GM21423 (cell line): ENCODE results near the gene SAP30.

ENCODE experiments used
- ATAC-seq: cut with Tn5 transposase; IDR thresholded peaks from one replicate; pipeline ENCODE4 v1.9.1; 2021; ENCODE audit warnings: mild to moderate bottlenecking, moderate library complexity; ENCODE audit not compliant: unreplicated experiment

SAP30 gene

DNA sequence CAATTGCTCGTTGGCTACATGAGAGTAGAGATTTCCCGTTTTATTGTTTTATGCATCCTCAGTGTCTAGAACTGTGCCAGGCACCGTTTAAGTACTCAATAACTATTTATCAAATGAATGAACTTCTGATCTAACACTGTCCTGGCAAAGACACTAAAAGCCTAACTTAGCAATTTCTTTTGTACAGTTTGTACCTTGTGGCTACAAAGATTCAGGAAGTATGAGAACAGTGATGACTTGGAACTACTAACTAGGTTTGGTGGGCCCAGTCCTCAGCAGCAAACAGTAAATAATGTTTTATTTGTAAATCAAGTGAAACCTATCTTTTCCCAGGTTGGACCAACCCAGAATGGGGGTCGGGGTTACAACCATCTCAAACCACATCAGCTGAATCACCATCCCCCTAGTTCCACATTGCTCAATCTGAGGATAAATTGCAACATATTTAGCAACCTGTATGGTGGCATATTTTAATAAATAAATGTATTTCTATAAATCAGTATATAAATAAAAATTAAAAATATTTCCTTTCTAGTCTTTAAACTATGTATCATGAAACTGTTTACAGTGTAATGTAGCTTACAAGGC, 40.4 kb downstream of the SAP30 start:
- ATAC-seq: no peak

DNA sequence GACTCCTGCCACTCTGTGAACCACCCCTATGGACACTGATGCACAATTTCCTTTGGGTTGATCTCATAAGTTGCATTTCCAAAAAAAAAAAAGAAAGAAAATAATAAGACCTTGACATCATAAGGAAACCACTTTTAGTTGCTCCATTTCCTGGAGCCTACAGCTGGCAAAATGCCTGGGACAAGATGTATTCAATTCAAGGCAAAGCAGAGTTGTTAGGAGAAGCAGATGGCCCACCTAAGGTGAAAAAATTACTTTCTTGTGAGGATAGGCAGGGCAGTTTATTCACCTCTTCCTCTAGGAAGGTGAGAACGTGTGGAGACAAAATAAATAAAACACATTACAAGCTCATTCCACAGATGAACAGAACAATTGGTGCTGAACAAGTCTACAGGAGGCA, 42.3 kb downstream of the SAP30 start:
- ATAC-seq: no peak

DNA sequence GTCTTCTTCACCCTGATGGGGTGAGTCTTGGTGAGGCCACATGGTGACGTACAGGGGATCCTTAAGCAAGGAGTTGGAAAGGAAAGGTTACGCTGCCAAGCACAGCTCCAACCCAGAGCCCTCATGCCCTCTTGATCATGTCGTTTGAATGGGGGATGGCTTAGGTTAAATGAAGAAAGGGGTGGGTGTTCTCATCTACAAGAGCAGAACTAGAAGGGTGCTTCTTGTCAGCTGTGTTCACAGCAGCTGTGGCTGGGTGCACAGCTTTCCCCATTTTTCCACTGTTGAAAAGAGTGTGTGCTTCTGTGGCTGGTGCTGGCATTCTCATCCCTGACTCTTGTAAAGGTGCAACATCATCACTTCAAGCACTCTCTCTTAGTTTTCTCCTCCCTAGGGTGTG, 43.7 kb downstream of the SAP30 start:
- no peak for ATAC-seq

DNA sequence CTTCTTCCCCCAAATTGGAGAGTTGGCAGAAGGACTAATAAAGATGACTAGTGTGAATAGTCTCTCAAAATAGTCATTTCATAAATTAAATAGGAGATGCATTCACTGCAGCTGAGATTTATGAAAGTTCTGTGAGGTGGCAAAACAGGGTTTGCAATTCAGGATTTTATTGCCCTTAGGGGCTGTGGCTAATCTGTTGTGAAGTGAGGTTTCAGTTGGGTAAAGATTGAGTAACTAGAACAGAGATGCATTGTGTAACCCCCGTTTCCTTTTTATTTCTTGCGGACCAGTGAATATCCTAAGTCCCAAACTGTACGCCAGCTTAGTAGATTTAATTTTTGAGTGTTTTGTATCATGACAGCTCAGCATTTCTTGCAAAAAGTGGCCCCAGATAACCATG, 44.3 kb downstream of the SAP30 start:
- no peak for ATAC-seq

DNA sequence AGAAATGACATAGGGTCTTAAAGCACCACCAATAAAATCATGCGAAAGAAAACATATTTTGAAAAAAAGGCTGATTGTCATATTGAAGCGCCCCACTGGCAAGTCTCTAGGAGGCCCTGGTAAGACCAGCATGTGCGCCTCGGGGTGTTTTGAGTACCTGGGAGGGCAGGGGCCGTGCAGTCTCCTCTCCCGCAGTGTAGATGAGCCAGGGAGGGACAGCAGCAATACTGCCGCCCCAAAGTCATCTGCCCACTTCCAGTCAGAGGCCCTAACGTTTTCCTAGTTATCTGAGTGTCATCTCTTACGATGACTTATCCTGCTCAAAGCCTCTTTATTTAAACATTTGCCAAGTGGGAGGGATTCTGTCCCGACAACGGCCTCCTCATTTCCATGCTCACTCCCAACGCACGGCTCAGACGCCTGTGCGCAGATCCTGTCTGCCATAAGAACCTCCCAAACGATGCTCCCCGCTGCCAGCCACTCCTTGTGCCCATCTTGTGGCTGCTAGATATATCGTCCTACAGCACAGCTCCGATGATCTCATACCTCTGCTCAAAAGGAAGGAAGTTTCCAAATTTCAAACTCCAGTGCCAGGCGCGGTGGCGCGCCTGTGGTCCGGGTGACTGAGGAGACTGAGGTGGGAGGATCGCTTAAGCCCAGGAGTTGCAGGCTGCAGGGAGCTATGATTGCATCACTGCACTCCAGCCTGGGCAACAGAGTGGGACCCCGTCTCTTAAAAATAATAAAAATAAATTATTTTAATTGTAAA, 45.3 kb downstream of the SAP30 start:
- ATAC-seq: no peak

GRCh38 chr4:173417833-173418232, 47.1 kb downstream of the SAP30 start:
- no peak for ATAC-seq

DNA sequence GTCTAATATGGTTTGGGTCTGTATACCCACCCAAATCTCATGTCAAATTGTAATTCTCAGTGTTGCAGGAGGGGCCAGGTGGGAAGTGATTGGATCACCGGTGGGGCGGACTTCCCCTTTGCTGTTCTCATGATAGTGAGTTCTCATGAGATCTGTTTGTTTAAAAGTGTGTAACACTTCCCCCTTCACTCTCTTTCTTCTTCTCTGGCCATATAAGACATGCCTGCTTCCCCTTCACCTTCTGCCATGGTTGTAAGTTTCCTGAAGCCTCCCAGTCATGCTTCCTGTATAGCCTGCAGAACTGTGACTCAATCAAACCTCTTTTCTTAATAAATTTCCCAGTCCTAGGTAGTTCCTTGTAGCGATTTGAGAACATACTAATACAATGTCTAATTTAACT, 47.9 kb downstream of the SAP30 start:
- no peak for ATAC-seq

DNA sequence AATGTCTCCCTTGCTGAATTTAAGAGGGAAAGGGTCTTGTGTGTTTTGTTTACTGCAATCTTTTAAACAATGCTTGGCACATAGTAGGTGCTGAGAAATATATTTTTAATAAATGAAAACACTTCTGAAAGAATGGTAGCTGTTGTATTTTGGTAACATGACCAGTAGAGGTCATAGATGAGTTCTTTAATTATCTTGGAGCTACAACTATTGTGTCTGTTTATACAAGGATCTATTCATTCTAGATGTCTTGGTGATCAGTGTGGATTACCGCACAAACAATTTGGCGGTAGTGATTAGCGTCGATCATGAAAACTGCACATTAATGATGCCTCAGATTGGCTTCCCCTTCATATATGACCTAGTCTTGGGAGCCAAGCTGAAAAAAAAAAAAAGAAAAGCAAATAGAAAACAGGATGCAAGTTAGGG, 49.6 kb downstream of the SAP30 start:
- ATAC-seq: no peak

- ATAC-seq: no peak
Measured at GRCh38 chr4:173420801-173421200, 50.0 kb downstream of the SAP30 start.

- ATAC-seq: no peak
Measured at GRCh38 chr4:173424899-173425805, 54.4 kb downstream of the SAP30 start.

GRCh38 chr4:173426064-173426463, 55.3 kb downstream of the SAP30 start:
- ATAC-seq: no peak
